GM18508 (cell line): ENCODE data around the gene PKP1.
"Not testable (repeated sequence)": the region's sequence is repeated elsewhere in the genome, so short reads cannot be mapped to it uniquely, and the experiment has no call there.

ENCODE experiments used
- ATAC-seq: cut with Tn5 transposase; IDR thresholded peaks from one replicate; pipeline ENCODE4 v1.9.1; 2021; ENCODE audit warnings: moderate number of reproducible peaks; ENCODE audit not compliant: insufficient read depth, unreplicated experiment

Gene PKP1, protein sequence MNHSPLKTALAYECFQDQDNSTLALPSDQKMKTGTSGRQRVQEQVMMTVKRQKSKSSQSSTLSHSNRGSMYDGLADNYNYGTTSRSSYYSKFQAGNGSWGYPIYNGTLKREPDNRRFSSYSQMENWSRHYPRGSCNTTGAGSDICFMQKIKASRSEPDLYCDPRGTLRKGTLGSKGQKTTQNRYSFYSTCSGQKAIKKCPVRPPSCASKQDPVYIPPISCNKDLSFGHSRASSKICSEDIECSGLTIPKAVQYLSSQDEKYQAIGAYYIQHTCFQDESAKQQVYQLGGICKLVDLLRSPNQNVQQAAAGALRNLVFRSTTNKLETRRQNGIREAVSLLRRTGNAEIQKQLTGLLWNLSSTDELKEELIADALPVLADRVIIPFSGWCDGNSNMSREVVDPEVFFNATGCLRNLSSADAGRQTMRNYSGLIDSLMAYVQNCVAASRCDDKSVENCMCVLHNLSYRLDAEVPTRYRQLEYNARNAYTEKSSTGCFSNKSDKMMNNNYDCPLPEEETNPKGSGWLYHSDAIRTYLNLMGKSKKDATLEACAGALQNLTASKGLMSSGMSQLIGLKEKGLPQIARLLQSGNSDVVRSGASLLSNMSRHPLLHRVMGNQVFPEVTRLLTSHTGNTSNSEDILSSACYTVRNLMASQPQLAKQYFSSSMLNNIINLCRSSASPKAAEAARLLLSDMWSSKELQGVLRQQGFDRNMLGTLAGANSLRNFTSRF

DNA sequence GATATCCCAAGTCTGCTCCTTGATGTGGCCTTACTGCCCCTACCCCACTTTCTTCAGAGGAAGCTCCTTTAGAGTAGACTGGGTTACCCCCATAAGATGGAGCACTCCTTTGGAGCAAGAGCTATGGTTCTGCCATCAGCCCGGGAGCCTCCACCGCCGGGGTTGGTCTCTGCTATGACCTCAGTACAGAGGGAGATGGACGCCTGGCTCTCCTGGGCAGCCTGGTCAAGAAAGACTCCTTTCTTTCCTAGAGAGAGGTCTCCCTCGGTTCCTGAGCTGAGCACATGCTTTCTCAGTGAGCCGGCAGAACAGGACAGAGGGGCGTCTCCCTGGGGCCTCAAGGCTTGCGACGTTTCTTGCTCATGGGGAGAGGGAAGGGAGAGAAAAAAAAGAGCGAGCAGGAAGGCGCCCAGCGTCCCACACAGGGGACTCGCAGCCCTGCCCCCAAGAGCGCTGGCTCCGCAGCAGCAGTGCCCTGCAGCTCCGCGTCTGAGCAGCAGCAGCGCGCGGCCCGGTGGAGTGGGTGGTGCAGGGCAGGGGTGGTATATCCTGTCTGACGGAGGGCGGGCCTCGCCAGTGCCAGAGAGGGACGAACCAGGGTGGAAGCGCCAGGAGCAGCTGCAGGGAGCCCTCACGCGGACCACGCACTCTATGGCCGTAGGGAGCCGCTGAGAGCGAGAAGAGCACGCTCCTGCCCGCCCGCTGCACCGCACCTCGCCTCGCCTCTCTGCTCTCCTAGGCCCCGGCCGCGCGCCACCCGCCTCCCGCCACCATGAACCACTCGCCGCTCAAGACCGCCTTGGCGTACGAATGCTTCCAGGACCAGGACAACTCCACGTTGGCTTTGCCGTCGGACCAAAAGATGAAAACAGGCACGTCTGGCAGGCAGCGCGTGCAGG lies at the start of gene PKP1:
Gene PKP1, plus strand, starts transcription at position 576 of the 899 bp plus-strand sequence. Its CDS starts 197 bp downstream, at position 773.
- ATAC-seq, result no peak

DNA sequence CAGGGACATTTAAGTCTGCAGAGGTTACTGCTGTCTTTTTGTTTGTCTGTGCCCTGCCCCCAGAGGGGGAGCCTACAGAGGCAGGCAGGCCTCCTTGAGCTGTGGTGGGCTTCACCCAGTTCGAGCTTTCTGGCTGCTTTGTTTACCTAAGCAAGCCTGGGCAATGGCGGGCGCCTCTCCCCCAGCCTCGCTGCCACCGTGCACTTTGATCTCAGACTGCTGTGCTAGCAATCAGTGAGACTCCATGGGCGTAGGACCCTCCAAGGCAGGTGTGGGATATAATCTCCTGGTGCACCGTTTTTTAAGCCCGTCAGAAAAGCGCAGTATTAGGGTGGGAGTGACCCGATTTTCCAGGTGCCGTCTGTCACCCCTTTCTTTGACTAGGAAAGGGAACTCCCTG lies 43.7 kb upstream of the PKP1 start:
- ATAC-seq, result not testable (repeated sequence)

DNA sequence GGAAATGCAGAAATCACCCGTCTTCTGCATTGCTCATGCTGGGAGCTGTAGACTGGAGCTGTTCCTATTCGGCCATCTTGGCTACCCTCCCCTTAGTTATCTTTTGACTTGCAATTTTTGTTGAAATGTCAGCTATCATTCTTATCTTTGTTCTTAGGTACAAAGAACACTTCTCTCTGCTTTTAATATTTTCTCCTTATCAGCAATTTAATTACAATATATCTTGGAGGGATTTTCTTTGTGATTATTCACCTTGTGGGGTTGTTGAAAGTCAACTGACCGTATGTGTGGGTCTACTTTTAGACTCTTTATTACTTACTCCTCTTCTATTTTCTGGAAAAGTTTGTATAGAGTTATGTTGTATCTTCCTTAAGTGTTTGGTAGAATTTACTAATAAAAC lies 43.1 kb upstream of the PKP1 start:
- ATAC-seq, result no peak

DNA sequence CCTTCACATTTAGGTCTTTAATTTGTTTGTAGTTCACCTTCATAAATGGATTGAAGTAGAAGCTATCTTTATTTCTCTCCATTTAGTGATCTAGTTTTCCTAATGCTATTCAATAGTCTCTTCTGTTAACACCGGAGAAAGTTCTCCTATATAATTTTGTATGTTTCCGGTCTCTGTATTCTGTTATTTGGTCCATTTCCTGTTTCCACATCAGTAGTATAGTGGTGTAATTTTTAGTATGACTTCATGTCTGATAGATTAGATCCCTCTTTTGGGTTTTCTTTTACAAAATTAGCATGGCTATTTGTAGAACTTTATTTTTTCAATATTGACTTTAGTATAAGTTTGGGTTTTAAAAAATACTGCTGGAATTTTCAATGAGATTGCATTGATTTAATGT lies 41.6 kb upstream of the PKP1 start:
- no peak for ATAC-seq

DNA sequence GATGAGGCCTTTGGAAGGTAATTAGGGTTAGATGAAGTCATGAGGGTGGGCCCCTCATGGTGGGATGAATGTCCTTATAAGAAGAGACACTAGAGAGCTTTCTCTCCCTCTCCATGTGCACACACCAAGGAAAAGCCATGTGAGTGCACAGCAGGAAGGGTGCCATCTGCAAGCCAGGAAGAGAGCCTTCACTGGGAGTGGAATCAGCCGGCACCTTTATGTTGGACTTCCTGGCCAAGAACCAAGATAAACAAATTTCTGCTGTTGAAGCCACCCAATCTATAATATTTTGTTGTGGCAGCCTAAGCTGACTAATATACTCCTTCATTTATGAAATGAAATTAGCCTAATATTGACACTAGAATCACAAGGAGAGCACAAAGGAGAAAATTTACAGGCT lies 38.2 kb upstream of the PKP1 start:
- no peak for ATAC-seq

DNA sequence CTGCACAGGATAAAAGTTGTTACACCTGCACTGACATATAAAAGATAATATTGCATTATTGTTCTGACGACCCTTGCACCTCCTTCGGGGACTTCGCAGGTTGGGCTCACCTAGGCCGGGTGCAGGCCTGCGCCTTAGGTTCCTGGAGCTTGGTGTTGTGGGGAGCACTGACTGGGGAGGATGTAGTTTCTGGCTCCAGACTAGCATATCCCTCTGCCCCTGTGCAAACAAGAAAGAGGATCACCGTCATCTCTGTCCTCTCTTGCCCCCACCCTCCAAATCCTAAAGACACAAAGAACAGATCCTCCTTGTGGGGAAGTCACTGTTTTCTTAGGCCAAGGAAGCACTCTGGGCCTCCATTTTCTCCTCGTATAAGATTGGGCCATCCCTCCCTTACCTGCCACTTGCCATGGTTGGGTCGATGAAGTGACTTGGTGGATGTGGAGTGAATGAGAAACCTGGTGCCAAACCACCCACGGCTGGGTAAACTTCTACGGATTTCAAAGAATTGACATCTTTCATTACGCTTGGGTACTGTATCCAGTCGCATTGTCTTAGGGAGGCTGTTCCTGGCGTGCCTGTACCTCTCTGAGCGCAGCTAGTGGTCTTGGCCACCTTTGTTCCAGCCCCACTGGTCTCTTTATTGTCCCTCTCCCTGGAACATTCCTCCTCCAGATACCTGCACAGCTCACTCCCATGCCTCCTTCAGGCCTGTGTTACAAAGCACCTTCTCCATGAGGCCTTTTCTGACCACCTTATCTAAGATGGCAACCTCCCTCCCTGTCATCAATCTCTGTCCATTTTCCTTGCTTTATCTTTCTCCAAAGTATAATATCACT lies 34.4 kb upstream of the PKP1 start:
- ATAC-seq, result no peak

DNA sequence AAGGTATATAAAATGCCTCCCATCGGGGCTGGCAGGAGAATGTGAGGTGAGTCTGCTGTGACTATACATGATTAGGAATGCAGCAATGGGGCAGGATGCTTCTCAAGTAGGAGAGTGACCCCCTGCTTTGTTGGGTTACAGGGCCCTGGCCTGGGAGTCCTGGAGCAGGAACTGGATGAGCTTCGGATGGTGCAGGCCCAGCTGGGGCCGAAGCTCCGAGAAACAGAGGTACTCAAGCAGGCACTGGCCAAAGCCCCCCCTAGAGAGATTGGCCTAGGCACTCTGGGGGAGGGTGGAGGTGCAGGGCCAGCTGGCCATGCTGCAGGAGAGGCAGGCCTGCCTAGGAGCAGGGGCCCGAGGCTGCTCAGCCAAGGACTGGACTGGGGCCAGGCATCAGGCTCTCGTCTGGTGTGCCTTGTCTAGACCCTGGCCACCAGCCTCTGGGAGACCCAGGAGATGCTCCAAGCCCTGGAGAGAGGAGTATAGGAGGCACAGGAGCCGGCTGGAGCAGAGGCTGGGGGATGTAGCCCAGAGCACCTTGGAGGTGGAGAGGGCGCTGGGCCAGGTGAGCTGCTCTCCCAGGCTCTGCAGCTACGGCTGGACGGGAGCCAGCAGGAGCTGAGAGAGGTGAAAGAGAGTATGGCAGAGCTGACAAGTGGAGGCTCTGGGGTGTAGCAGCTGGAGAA lies 32.8 kb upstream of the PKP1 start:
- ATAC-seq, result no peak

DNA sequence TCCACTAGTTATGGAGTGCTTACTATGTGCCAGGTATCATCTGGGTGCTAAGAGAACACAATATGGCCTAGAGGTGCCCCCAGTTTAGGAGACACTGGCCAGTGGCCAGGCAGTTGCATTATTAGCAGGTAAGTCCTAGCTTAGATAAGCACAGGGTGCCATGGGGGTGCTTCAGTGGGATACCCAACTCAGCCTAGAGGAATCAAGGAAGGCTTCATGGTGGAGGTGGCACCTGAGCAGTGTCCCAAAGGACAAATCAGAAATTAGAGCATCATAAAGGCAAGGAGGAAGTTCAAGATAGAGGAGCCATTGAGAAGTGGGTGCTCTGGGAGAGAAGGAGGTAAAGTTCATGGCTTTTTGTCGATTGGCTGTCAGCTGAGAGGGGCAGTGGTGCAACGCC lies 31.9 kb upstream of the PKP1 start:
- no peak for ATAC-seq

DNA sequence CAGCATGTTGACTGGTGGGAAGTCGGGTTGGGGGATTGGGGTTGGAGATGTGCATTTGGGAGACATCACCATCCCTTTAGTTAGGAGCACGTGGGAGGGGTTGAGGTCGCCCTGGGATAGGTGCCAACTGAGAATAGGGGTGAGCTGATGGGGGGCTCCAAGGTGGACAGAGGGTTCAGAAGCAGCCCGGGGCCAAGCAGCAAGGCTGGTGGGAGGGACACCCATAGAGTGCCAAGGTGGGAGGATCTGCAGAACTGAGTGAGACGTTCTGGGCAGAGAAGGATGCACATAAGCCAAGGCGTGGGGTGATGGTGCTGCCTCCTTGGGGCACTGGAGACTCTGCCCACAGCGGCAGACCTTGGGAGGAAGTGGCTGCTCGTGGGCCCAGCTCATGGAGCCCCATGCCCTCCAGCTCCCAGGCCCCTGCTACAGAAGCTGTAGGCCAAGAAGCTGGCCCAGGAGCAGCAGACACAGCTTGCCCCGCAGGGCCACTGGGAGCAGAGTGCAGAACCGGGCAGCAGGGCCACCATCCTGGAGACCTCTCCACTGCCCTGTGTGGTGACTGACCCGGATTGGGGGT lies 31.4 kb upstream of the PKP1 start:
- no peak for ATAC-seq

DNA sequence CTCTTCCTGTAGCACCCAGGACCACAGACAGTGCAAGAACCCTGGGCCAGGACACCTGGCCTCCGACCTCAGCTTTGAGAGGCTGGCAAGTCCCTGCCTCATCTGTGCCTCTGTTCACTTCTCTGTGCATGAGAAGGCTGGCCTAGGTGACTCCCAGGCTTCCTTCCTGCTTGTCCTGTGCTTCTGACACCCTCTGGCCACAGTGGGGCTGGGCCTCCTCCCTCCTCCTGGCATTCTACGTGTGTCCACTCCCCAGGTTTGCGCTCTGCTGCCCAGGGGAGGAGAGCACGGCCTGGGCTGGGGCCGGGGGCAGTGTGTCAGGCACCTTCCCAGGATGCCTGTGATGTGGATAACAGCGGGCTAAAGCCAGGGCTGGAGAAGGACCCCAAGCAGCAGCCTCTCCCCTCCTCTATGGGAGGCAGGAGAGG lies 30.3 kb upstream of the PKP1 start:
- no peak for ATAC-seq

DNA sequence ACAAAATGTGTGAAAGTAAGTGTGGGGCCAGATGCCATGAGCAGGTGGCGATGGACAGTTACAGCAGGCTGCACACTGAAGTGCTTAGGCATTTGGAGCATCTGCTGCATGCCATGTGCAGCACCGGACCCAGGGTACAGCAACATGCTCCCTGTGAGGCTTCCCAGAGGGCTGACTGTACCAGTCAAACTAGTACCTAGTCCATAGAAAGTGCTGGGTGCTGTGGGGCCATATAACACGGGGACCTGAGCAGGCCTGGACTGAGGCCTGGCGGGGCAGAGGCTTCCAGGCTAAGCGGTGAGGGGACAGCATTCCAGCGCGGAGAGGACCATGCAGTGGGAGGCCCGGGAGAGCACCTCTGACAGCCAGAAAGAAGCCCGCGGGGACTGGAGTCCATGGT lies 29.9 kb upstream of the PKP1 start:
- ATAC-seq, result no peak

DNA sequence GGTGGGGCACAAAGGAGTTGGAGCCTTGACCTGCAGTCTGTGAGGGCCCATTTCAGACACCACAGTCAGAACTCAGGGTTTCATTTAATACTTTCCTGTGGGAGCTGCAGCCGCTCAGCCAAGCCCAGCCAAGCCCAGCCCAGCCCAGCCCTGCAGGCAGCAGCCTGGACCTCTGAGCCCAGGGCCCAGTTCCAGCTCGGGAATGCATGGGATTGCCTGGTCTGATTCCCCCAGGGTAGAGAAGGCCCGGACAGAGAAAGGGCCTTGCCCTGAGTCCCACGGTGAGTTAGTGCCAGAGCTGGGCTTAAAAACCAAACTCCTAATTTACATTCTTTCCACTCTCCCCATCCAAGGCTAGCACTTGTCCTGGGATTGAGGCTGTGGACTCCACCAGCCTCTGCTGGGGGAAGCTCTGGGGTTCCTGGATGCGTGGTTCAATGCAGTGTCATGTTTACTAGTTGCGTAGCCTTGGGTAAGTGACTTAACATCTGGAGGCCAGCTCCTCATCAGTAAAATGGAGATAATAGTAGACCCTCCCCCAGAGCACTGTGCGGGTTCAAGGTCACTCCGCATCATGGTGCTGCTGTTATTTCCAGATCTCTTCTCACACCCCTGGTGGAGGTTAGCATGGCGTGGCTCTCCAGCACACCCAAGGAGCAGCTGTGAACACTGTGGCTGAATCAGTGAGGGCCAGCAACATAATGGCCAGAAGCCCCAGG lies 29.2 kb upstream of the PKP1 start:
- ATAC-seq, result no peak

DNA sequence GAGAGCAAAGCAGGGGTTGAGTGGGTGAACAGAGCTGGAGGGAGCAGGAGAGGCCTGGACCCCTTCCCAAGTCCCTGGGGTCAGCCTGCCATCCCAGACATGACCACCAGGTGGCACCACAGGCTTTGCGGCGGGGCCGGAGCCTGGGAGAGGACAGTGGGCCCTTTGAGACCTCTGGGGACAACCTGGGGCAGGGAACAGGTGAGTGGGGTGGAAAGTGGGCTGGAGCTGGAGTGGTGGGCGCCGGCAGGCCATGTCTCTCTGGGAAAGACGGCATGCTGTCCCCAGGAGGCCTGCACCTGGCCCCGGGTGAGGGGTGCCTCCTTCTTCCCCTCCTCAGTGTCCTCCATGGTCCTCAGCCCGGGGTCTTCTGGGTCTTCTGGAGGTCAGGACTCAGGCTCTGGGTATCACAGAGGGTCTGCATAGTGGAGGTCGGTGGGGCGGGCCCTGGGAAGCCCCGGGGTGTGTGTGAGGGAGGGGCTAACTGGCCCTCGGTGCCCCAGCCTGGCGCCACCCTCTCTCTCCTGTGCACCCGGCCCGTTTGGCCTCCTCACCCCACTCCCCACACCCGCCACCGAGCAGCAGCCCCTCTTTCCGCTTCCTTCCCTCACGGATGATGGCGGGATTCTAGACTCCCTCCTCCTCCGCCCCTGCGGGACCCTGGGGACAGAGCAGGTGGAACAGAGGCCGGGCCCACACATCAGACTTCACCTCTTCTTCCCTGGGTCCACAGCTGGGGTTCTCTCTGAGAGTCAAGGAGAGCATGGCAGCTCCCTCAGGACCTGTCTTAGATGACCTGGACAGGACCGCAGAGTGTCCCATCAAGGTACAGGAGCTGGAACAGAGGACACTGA lies 28.5 kb upstream of the PKP1 start:
- ATAC-seq, result no peak

DNA sequence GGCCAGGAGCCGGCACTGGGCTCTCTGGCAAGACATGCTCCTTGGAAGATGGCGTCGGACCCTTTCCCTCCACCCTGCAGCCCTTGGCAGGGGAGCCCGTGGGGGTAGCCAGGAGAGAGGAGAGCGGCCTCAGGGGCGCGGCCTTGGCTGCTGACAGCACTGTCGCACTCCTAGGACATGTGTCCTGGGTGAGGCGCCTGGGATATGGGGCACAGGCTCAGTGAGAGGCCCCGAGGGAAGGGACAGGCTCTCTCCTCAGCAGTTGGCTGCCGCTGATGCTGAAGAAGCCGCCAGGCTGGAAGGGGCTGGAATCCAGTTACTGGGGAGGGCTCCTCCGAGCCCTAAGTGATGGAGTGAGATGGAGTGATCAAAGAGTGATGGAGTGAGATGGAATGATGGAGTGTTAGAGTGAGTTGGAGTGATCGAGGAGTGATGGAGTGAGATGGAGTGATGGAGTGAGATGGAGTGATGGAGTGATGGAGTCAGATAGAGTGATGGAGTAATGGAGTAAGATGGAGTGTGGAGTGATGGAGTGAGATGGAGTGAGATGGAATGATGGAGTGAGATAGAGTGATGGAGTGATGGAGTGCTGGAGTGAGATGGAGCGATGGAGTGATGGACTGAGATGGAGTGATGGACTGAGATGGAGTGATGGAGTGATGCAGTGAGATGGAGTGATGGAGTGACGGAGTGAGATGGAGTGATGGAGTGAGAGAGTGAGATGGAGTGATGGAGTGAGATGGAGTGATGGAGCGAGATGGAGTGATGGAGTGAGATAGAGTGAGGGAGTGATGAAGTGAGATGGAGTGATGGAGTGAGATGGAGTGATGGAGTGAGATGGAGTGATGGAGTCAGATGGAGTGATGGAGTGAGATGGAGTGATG lies 27.6 kb upstream of the PKP1 start:
- ATAC-seq, result no peak

DNA sequence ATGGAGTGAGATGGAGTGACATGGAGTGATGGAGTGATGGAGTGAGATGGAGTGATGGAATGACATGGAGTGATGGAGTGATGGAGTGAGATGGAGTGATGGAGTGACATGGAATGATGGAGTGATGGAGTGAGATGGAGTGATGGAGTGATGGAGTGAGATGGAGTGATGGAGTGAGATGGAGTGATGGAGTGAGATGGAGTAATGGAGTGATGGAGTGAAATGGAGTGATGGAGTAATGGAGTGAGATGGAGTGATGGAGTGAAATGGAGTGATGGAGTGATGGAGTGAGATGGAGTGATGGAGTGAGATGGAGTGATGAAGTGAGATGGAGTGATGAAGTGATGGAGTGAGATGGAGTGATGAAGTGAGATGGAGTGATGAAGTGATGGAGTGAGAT lies 25.2 kb upstream of the PKP1 start:
- ATAC-seq, result not testable (repeated sequence)

DNA sequence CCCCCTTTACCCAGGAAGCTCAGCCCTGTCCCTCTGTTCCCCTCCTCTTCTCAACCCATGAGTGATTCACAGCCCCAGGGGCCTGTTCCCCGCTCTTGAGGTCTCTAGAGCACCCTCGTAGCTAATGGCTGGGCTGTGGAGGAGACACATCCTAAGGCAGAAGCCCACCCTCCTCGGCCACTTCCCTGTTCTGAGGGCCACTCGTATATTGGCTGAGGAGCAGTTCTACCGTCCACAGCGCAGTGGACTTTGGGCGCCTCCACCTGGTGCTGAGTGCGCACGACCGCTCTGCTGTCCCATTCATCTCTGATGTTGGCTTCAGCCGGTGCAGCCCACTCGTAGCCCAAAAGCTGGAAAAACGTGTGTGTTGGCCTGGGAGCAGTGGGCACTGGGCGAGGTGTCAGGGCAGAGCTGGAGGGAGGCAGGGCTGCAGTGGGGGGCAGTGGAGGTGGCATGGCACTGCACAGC lies 24.5 kb upstream of the PKP1 start:
- ATAC-seq, result no peak
